Cerebellar cortex (tissue), 1 donor: ENCODE measurements around the gene KRTAP5-3.
"Not testable (repeated sequence)": the region's sequence is repeated elsewhere in the genome, so short reads cannot be mapped to it uniquely, and the experiment has no call there.

ENCODE experiments used
- DNase-seq: peaks from one replicate; pipeline ENCODE4 v3.0.0-alpha.2; 2015; ENCODE audit warnings: low spot score

The KRTAP5-3 gene

DNA sequence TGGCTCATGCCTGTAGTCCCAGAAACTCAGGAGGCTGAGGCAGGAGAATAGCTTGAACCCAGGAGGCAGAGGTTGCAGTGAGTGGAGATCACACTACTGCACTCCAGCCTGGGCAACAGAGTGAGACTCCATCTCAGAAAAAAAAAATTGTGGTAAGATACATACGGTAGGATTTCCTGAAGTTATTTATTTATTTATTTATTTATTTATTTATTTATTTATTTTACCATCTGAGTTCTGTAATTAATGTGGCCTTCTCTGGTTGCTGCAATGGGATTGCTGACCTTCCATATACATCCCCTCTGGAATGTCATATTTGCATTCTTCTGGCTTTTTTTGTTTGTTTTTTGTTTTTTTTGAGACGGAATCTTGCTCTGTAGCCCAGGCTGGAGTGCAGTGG, 25.4 kb downstream of the KRTAP5-3 start:
- not testable (repeated sequence) for DNase-seq

GRCh38 chr11:1581976-1582375, 26.3 kb downstream of the KRTAP5-3 start:
- no peak for DNase-seq

- no peak for DNase-seq
These were observed 31.4 kb downstream of the KRTAP5-3 start for GRCh38 chr11:1576825-1577224.

GRCh38 chr11:1575756-1576155, 32.5 kb downstream of the KRTAP5-3 start:
- not testable (repeated sequence) for DNase-seq

DNA sequence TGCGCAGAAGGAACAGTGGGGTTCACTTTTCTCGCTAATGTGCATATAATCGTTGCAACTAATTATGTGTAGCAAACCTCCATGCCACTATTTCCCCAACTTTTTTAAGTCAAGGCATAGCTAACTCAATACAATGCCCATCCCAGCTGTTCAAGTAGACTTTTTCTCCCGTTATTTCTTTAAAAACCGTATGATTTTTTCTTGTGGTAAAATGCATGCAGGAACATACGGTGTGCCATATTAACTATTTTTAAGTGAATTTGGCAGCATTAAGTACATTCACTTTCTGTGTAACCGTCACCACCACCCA, 33.4 kb downstream of the KRTAP5-3 start:
- no peak for DNase-seq

DNA sequence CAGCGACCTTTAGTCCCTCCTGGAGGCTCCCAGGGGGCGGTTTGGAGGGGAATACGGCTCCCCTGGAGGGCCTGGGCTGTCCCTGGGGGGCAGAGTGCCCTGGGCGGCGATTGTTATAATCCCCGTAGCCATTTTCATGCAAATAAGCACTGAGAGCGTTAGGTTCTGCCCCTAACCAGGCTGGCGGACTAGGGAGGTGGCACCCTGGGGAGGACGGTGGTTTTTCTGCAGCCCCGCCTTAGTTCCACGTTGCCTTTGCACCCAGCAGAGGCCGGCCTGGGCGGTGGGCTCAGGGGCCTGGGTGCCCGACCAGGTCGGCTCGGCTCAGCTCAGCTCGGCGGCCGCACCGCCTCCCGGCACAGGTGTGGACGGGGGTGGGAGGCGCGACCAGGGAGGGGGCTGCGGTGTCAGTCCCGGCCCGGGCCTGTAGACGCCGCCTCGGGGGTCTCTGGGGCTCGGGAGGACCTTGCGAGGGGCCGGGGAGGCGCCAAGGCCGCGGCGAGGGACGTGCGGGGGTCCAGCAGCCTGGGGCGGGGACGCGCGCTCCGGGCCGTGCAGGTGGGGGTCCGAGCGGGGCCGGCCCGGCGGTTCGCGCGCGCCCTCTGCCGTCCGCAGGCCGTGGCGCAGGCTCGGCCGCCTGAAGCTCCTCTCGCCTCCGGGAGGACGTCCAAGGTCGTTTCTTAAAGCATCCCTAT, 33.9 kb downstream of the KRTAP5-3 start:
- DNase-seq: peak; percentile 68

GRCh38 chr11:1573903-1574237, 34.4 kb downstream of the KRTAP5-3 start:
- no peak for DNase-seq

GRCh38 chr11:1573077-1573902, 35.0 kb downstream of the KRTAP5-3 start:
- no peak for DNase-seq

DNA sequence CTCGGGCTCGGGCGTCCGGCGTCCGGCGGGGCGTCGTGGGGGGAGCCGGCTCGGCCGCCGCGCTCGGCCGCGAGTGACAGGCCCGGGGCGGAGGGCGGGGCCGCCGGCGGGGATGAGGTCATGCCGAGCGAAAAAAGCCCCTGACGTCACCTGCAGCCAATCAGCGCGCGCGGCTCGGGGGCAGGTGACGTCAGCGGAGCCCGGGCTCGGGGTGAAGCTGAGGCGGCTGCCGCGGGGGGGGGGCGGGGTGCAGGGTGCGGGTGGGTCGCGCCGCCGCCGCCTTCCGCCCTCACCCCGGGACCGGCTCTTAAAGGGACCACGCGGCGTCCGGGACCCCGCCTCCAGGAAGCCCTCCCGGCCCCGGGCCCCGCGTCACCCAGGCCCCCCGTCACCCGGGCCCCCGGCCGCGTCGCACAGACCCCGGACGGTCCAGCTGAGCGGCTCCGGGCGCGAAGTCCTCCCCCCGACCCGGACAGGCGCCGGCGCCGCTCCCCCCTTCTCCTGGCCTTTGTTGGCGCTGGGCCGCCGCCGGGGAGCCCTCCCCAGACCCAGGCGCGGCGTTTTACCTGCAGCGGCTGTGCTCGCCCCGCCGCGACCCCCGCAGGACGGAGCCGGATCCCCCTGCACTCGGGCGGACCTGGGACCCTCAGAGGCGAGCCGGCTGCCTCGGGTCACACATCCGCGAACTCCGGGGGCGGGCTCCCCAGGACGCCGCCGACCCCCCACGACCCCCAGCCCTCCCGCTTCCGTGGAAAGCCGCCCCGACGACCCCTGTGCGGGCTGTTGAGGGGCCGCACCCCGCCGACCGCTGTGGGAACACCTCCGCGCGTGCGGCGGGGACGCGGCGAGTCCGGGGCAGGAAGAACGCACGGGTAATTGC, 35.8 kb downstream of the KRTAP5-3 start, which contains the start of gene DUSP8:
Gene DUSP8 (minus strand): TSS at position 75 of the 880 bp plus-strand sequence. CDS start 6,445 bp downstream, outside the sequence.
- peak; percentile 88 for DNase-seq

DNA sequence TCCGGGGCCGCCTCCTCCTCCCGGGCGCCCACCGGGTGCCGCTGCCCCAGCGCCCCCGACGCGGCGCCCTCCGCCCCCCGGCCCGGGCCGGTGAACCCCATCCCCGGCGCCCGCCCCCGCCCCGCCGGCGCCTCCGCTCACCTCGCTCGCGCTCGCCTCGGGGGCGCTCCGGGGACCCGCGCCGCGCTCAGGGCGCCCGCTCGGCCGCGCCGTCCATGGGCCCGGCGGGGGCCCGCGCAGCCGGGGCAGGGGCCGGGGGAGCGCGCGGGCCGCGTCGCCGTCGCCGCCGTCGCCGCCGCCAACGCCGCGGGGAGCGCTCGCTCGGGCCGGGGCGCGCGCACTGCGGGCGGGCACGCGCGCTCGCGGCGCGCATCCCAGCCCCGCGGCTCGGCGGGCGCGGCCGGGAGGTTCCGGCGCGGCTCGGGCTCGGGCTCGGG, 36.5 kb downstream of the KRTAP5-3 start:
- no peak for DNase-seq

DNA sequence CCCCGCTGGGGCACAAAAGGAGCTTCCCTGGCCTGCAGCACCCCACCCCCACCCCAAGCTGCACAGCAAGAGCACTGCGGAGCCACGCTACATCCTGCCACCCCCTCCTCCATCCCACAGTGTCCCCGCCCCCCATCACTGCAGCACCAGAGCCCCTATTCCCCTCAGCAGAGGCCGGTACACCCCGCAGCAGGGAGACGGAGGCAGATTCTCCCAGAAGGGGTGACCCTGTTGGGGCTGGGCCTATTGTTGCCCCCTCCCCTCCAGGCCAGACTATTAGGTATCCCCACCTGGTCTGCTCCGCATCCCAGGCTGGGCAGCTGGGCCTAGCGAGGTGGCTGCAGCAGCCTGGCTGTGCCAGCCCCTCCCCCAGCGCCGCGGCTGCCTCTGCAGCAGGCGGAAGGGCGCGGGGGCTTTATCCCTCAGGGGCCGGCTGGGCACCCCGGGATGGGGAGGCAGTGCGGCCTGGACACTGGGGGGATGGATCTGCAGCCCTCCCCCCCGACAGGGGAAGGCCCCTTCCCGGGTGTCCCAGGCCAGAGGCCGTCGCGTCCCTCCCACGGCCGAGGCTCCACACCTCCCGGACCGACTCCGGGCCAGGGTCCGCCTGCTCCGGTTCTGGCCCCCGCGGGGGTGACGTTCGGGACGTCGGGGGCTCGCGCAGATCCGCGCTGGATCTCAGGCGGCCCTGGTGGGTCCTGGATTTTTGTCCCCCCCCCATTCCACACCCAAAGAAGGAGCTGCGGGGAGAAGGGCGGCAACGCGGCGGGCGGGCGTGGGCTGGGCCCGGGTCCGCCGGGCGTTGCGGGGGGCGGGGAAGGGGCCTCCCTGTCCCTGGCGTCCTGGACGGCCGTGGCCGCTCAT, 37.1 kb downstream of the KRTAP5-3 start:
- DNase-seq: no peak

- DNase-seq: no peak
These were observed 37.8 kb downstream of the KRTAP5-3 start for GRCh38 chr11:1570531-1570895.

- DNase-seq: no peak
These were observed 38.2 kb downstream of the KRTAP5-3 start for GRCh38 chr11:1570001-1570453.

- no peak for DNase-seq
These were observed 38.9 kb downstream of the KRTAP5-3 start for GRCh38 chr11:1569251-1569780.

- no peak for DNase-seq
These were observed 39.8 kb downstream of the KRTAP5-3 start for GRCh38 chr11:1568441-1568911.

DNA sequence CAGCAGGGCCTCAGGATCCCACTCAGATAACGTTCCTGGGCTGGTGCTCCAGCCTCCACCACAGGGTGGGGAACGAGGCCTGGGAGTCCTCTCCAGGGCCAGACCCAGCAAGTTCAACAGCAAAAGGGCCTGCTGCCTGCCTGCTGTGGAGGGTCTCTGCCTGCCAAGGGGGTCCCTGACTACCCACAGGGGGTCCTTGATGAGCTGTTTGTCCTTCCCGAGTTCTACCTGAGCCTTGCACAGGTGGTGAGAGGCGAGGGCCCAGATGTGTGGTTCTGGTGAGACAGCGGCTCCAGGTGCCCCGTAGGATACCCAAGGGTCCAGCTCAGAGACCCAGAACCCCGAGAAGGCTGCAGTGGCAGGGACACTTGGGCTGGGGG, 40.6 kb downstream of the KRTAP5-3 start:
- DNase-seq: no peak

- DNase-seq: no peak
These were observed 41.1 kb downstream of the KRTAP5-3 start for GRCh38 chr11:1567052-1567720.

DNA sequence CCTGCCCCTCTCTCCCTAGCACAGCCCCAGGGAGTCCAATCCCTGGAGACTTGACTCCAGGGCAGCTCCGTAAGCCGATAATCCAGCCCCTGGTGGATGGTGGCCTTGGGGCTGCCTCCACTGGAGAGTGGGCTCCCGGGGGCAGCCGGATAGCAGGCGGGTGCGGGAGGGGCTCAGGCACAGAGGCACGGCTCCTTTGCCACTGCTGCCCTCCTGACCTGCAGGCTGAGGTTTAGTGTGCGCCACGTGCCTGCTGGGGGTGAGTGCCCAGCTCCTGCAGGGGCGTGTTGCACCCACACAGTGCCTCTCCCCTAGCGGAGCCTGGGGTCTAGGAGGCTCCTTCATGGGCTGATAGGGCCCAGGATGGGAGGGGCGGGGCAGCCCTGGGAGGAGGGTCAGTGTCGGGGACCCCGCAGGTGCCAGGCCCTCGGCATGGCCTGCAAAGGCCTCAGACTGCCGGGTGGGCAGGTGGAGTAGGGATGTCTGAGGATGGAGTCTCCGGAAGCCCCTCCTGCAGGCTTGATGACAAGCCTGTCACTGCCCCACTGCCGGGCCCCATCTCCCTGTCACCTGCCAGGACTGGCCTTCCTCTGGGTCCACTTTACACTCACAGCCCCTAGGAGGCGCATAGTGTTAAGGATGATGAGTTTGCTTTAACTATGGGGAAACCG, 41.7 kb downstream of the KRTAP5-3 start:
- DNase-seq: no peak

GRCh38 chr11:1565904-1566247, 42.4 kb downstream of the KRTAP5-3 start:
- no peak for DNase-seq
